Bronchial epithelial cell (primary cell): ENCODE data around the gene WDR45B. TPM values are rescaled to one million over a fixed set of nuclear protein-coding genes. Genes with fewer than 3 reads are reported as not detected.

ENCODE experiments used
- DNase-seq: peaks from one replicate; pipeline ENCODE4 v3.0.0-alpha.2; 2010; ENCODE audit warnings: low read depth
- FAIRE-seq: peaks from 2 replicates; lab custom pipeline; 2011; peaks lifted over from hg19 to GRCh38; lab: Jason Lieb, UNC
- H3K27me3 ChIP-seq: 2 replicates; pipeline ENCODE4 v1.5.1; 2011; ENCODE audit warnings: low read length; ENCODE audit not compliant: control insufficient read depth, insufficient read depth
- H3K36me3 ChIP-seq: 2 replicates; pipeline ENCODE4 v1.5.1; 2011; ENCODE audit warnings: low read length; ENCODE audit not compliant: control insufficient read depth, insufficient read depth
- H3K4me3 ChIP-seq: 2 replicates; pipeline ENCODE4 v1.5.1; 2011; ENCODE audit warnings: mild to moderate bottlenecking, low read depth, low read length, control low read depth
- CTCF ChIP-seq: IDR thresholded peaks from 2 replicates; pipeline ENCODE4 v1.5.1; 2011; ENCODE audit warnings: mild to moderate bottlenecking, moderate library complexity, low read length, control low read depth, inconsistent platforms; ENCODE audit not compliant: insufficient read depth, severe bottlenecking
- total RNA-seq: library from RNA; depleted of rRNA; stranded (reverse); fragments of >200 nt; gene quantifications from 2 replicates; pipeline ENCODE4 v1.2.1, GENCODE V29; 2014

The WDR45B gene
- total RNA-seq, 1 donor from 2014 or later, result 90.8 TPM

- no peak for DNase-seq
- H3K36me3 ChIP-seq, result peaks cover 47% of the 10 kb centered on the region
Observed at GRCh38 chr17:82596837-82597672, 51.2 kb downstream of the WDR45B start.

GRCh38 chr17:82596296-82596695, 51.9 kb downstream of the WDR45B start:
- DNase-seq, result no peak
- Histone ChIP-seq H3K36me3 (peaks cover 39% of the 10 kb centered on the region), H3K4me3 (no peak overlapping the region), H3K27me3 (no peaks in the 10 kb centered on the region)
- TF ChIP-seq CTCF, result no peak
- peak; percentile 86 for FAIRE-seq

More at GRCh38 chr17:82596837-82597672, 51.2 kb downstream of the WDR45B start:
- Histone ChIP-seq H3K27me3 (no peaks in the 10 kb centered on the region), H3K4me3 (no peak overlapping the region)
- FAIRE-seq, result peak; percentile 80
- no peak for TF ChIP-seq CTCF

GRCh38 chr17:82595893-82596292, 52.4 kb downstream of the WDR45B start:
- DNase-seq (no peak), FAIRE-seq (no peak)
- Histone ChIP-seq H3K36me3 (peaks cover 37% of the 10 kb centered on the region), H3K4me3 (no peak overlapping the region), H3K27me3 (no peaks in the 10 kb centered on the region)
- TF ChIP-seq CTCF, result no peak

- H3K36me3 ChIP-seq, result peaks cover 31% of the 10 kb centered on the region
- TF ChIP-seq CTCF, result no peak
- DNase-seq (no peak), FAIRE-seq (no peak)
- no peaks in the 10 kb centered on the region for H3K27me3 ChIP-seq
- no peak overlapping the region for H3K4me3 ChIP-seq
Observed at GRCh38 chr17:82594571-82594970, 53.7 kb downstream of the WDR45B start.

- FAIRE-seq (no peak), DNase-seq (no peak)
- no peak for TF ChIP-seq CTCF
- H3K4me3 ChIP-seq, result peak overlapping the region; percentile 43
- H3K27me3 ChIP-seq, result no peaks in the 10 kb centered on the region
- peaks cover 27% of the 10 kb centered on the region for H3K36me3 ChIP-seq
Observed at GRCh38 chr17:82593590-82594087, 54.6 kb downstream of the WDR45B start.
